Left colon (tissue), 2 donors: ENCODE measurements around the gene HUNK. TPM values are rescaled to one million over a fixed set of nuclear protein-coding genes. Genes with fewer than 3 reads are reported as not detected.
"Not testable (repeated sequence)": the region's sequence is repeated elsewhere in the genome, so short reads cannot be mapped to it uniquely, and the experiment has no call there.

Experiments used
- ATAC-seq: fragments of 200-7000 bp; cut with Tn5 transposase; one replicate; pipeline ENCODE4 v1.9.1; 2020; ENCODE audit warnings: mild to moderate bottlenecking, moderate library complexity
- DNase-seq, 2 donors: peaks; one replicate each; pipeline ENCODE4 v3.0.0-alpha.2; 2020
- intact Hi-C, 2 donors: fragments of 100-400 bp; cut with DNase I in 1 of 2; cut with micrococcal nuclease in 1 of 2; formaldehyde crosslinking; loops; one replicate each; pipeline versions ENCODE4 v1.11.2 to v1.14.0; 2022; cut with DNase I, micrococcal nuclease
- total RNA-seq, 2 donors: library from RNA; stranded (reverse); fragmentation: NEBNext Ultra II Directional; extraction: Animal tissue kit (Norgen Biotek cat#: 25700); gene quantifications; one replicate each; pipeline ENCODE4 v1.2.1, GENCODE V29; 2021
- donor health status: DM: no; HTN: no; CAD: no.
- donor health status: DM: yes; HTN: yes; CAD: no.

The HUNK gene
- total RNA-seq, 2 donors from 2014 or later = 7.1 to 9.0 TPM

GRCh38 chr21:32015461-32016139, 142.8 kb downstream of the HUNK start:
- intact Hi-C loops = no loop called here
- no peak for DNase-seq
- no peak for ATAC-seq

- DNase-seq = no peak
- no peak for ATAC-seq
- intact Hi-C loops = no loop called here
These were observed 145.6 kb downstream of the HUNK start for GRCh38 chr21:32018381-32018780.

GRCh38 chr21:32020564-32020963, 147.7 kb downstream of the HUNK start:
- intact Hi-C loops = no loop called here
- DNase-seq = no peak
- ATAC-seq = no peak

- intact Hi-C loops = no loop called here
- peak; percentile 48 to 59 for DNase-seq
- peak; percentile 74 for ATAC-seq
These were observed 148.6 kb downstream of the HUNK start for GRCh38 chr21:32021319-32021994.

- DNase-seq = no peak
- no peak for ATAC-seq
- intact Hi-C loops = no loop called here
These were observed 149.3 kb downstream of the HUNK start for GRCh38 chr21:32022146-32022545.

GRCh38 chr21:32030146-32030652, 157.4 kb downstream of the HUNK start:
- intact Hi-C loops = no loop called here
- no peak for DNase-seq
- ATAC-seq = no peak

GRCh38 chr21:32034850-32035249, 162.0 kb downstream of the HUNK start:
- DNase-seq = no peak
- no peak for ATAC-seq
- intact Hi-C loops = no loop called here

GRCh38 chr21:32035617-32036016, 162.8 kb downstream of the HUNK start:
- intact Hi-C loops = no loop called here
- ATAC-seq (no peak), DNase-seq (no peak)

GRCh38 chr21:32036756-32037155, 163.9 kb downstream of the HUNK start:
- no peak for ATAC-seq
- DNase-seq = no peak
- intact Hi-C loops = no loop called here

- intact Hi-C loops, ATAC-seq, DNase-seq: not testable (repeated sequence)
These were observed 165.9 kb downstream of the HUNK start for GRCh38 chr21:32038751-32039150.

- intact Hi-C loops = no loop called here
- no peak for DNase-seq
- no peak for ATAC-seq
These were observed 170.6 kb downstream of the HUNK start for GRCh38 chr21:32043458-32043857.

GRCh38 chr21:32044205-32045180, 171.7 kb downstream of the HUNK start:
- DNase-seq = no peak
- intact Hi-C loops = no loop called here
- no peak for ATAC-seq

- intact Hi-C loops = no loop called here
- no peak for DNase-seq
These were observed 173.4 kb downstream of the HUNK start for GRCh38 chr21:32046191-32046590.

GRCh38 chr21:32048353-32048752, 175.5 kb downstream of the HUNK start:
- intact Hi-C loops = no loop called here
- ATAC-seq (no peak), DNase-seq (no peak)

More at GRCh38 chr21:32046191-32046590, 173.4 kb downstream of the HUNK start:
- no peak for ATAC-seq

Other genes with a start within 250 kb of the HUNK start
- gene SOD1, start 213.3 kb upstream of the HUNK start, total RNA-seq = 100 to 1,000 TPM; 274 to 339 TPM
- gene SCAF4, start 140.9 kb upstream of the HUNK start, total RNA-seq = 10 to 100 TPM; 33.3 to 34.2 TPM